KMS-11 (cell line): ENCODE data around the gene HELZ2.

Source experiments
- H2AFZ ChIP-seq: fragments of 200-600 bp; sonication (generic); 2 replicates; pipeline ENCODE4 v1.6.1; 2016; ENCODE audit warnings: antibody characterized with exemption, mixed run types, low read depth
- H3K27ac ChIP-seq: fragments of 200-600 bp; sonication (generic); 2 replicates; pipeline ENCODE4 v1.6.1; 2016; ENCODE audit warnings: mild to moderate bottlenecking, mixed run types
- H3K27me3 ChIP-seq: fragments of 200-600 bp; sonication (generic); 2 replicates; pipeline ENCODE4 v1.6.1; 2017; ENCODE audit warnings: mild to moderate bottlenecking, low read depth, mixed run types, moderate library complexity; ENCODE audit not compliant: insufficient read depth
- H3K36me3 ChIP-seq: fragments of 200-600 bp; sonication (generic); 2 replicates; pipeline ENCODE4 v1.6.1; 2017; ENCODE audit warnings: mild to moderate bottlenecking, mixed run types; ENCODE audit not compliant: insufficient read depth
- H3K4me1 ChIP-seq: fragments of 200-600 bp; sonication (generic); 2 replicates; pipeline ENCODE4 v1.6.1; 2016; ENCODE audit warnings: mild to moderate bottlenecking, low read depth, mixed run types; ENCODE audit not compliant: poor library complexity, severe bottlenecking
- H3K4me2 ChIP-seq: fragments of 200-600 bp; sonication (generic); 2 replicates; pipeline ENCODE4 v1.7.0; 2016; ENCODE audit warnings: mild to moderate bottlenecking, mixed run types
- H3K4me3 ChIP-seq: fragments of 200-600 bp; sonication (generic); IDR thresholded peaks from 2 replicates; pipeline ENCODE4 v1.6.1; 2017; ENCODE audit warnings: low read depth, low read length, mixed read lengths; ENCODE audit not compliant: insufficient read depth
- H3K79me2 ChIP-seq: fragments of 200-600 bp; sonication (generic); 2 replicates; pipeline ENCODE4 v1.6.1; 2016; ENCODE audit warnings: low read depth, mixed run types; ENCODE audit not compliant: insufficient read depth
- H3K9ac ChIP-seq: fragments of 200-600 bp; sonication (generic); 2 replicates; pipeline ENCODE4 v1.6.1; 2016; ENCODE audit warnings: mild to moderate bottlenecking, mixed run types
- H4K20me1 ChIP-seq: fragments of 200-600 bp; sonication (generic); 2 replicates; pipeline ENCODE4 v1.6.1; 2016; ENCODE audit warnings: mild to moderate bottlenecking, mixed run types; ENCODE audit not compliant: insufficient read depth
- CTCF ChIP-seq: fragments of 200-600 bp; sonication (generic); conservative IDR thresholded peaks from 2 replicates; pipeline ENCODE4 v1.6.1; 2017; ENCODE audit warnings: low read depth, mild to moderate bottlenecking, antibody characterized with exemption, low read length, moderate library complexity, mixed read lengths

The HELZ2 gene

DNA sequence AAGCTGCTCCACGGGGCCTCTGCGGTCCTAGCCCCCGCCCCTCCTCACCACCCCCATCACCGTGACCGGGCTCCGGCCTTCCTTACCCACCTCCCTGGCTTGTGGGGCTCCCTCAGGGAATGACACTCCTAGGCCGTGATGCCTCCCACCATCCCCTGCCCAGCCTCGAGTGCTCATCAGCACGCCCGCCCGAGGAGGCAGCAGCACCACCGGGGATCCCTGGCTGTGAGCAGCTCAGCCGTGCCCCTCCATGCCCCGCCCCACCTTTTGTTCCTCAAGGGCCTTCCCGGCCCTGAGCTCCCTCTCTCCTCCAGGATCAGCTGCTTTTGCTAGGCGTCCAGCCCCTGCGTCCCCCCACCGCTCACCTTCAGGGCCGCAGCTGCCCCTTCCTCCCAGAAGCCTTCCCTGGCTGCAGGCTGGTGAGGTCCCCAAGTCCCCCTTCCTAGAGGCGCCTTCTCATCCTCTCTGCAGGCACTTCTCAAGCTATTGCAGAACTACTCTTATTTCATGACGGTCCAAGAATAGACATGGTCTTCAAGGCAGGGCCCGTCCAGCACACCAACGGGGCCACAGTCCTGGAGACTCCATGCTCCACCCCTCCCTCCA lies 17.1 kb downstream of the HELZ2 start:
- H3K27me3 ChIP-seq = peaks cover 48% of the 10 kb centered on the region
- H3K4me1 ChIP-seq = peaks cover 17% of the 10 kb centered on the region
- H3K9ac ChIP-seq = no peak overlapping the region
- no peaks in the 10 kb centered on the region for H4K20me1 ChIP-seq
- no peaks in the 10 kb centered on the region for H3K79me2 ChIP-seq
- H3K36me3 ChIP-seq = no peaks in the 10 kb centered on the region
- H2AFZ ChIP-seq = no peak overlapping the region
- H3K27ac ChIP-seq = no peak overlapping the region
- no peak overlapping the region for H3K4me3 ChIP-seq
- no peak overlapping the region for H3K4me2 ChIP-seq
- no peak for TF ChIP-seq CTCF

GRCh38 chr20:63555661-63556381 lies 18.2 kb downstream of the HELZ2 start:
- H3K4me2 ChIP-seq = no peak overlapping the region

GRCh38 chr20:63554361-63555278 lies 19.4 kb downstream of the HELZ2 start:
- H3K4me3 ChIP-seq = no peak overlapping the region
- TF ChIP-seq CTCF = no peak
- peaks cover 68% of the 10 kb centered on the region for H3K27me3 ChIP-seq
- no peak overlapping the region for H2AFZ ChIP-seq
- H4K20me1 ChIP-seq = no peaks in the 10 kb centered on the region
- H3K4me1 ChIP-seq = peaks cover 17% of the 10 kb centered on the region
- peak overlapping the region; percentile 89; the same call in 1 of the 2 replicates for H3K4me2 ChIP-seq
- H3K9ac ChIP-seq = no peak overlapping the region
- H3K27ac ChIP-seq = no peak overlapping the region
- no peaks in the 10 kb centered on the region for H3K79me2 ChIP-seq
- no peaks in the 10 kb centered on the region for H3K36me3 ChIP-seq

More at GRCh38 chr20:63555661-63556381, 18.2 kb downstream of the HELZ2 start:
- no peak for TF ChIP-seq CTCF
- Histone ChIP-seq H3K79me2 (no peaks in the 10 kb centered on the region), H2AFZ (no peak overlapping the region), H3K4me1 (peaks cover 17% of the 10 kb centered on the region), H3K36me3 (no peaks in the 10 kb centered on the region), H4K20me1 (no peaks in the 10 kb centered on the region), H3K27ac (no peak overlapping the region), H3K4me3 (no peak overlapping the region), H3K27me3 (peaks cover 56% of the 10 kb centered on the region), H3K9ac (no peak overlapping the region)

- no peaks in the 10 kb centered on the region for H3K36me3 ChIP-seq
- no peak within 1 kb of the TSS for H3K9ac ChIP-seq
- H3K27ac ChIP-seq = no peak within 1 kb of the TSS
- no peaks in the 10 kb centered on the region for H4K20me1 ChIP-seq
- H3K4me2 ChIP-seq = peak within 1 kb of the TSS; percentile 89
- H2AFZ ChIP-seq = peak within 1 kb of the TSS; percentile 64
- no peaks in the 10 kb centered on the region for H3K79me2 ChIP-seq
- peaks cover 73% of the 10 kb centered on the region for H3K27me3 ChIP-seq
- TF ChIP-seq CTCF = no peak
- H3K4me3 ChIP-seq = no peak within 1 kb of the TSS
- peaks cover 17% of the 10 kb centered on the region for H3K4me1 ChIP-seq
Measured at GRCh38 chr20:63553933-63554290, 20.1 kb downstream of the HELZ2 start, which contains the start of gene FNDC11. TSS of gene FNDC11 (plus strand) at chr20:63554159. CDS start at chr20:63555664, 1,505 bp downstream.
